ENCODE measurements around the gene NLGN1. TPM values are rescaled to one million over a fixed set of nuclear protein-coding genes. Genes with fewer than 3 reads are reported as not detected.
"Not testable (repeated sequence)": the region's sequence is repeated elsewhere in the genome, so short reads cannot be mapped to it uniquely, and the experiment has no call there.

NLGN1 gene
- total RNA-seq, 1 donor from 2014 or later, result 10.6 TPM

- DNase-seq (ENCODE audit: low spot score), result no peak
Measured at GRCh38 chr3:174219738-174220137, 822.2 kb downstream of the NLGN1 start.

GRCh38 chr3:174220775-174221554 is 823.4 kb downstream of the NLGN1 start:
- no peak for DNase-seq (ENCODE audit: low spot score)

DNA sequence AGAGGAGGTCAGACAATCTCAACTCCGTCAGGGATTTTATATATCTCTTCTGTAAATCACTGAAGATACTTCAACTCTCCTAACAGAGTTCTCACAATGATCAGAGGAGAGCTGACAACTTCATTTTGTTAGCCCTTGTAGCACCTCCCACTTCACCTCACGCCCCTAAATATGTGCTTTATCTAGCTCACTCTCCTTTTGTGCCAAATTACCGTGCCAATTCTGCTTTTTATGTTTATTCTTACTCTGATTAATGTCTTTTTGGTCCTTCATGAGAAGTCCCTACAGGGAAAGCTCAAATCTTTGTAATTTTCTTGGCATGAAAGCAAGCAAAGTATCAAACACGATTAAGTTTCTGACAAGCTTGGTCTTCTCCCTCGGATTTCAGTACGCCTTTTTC is 825.5 kb downstream of the NLGN1 start:
- no peak for DNase-seq (ENCODE audit: low spot score)

DNA sequence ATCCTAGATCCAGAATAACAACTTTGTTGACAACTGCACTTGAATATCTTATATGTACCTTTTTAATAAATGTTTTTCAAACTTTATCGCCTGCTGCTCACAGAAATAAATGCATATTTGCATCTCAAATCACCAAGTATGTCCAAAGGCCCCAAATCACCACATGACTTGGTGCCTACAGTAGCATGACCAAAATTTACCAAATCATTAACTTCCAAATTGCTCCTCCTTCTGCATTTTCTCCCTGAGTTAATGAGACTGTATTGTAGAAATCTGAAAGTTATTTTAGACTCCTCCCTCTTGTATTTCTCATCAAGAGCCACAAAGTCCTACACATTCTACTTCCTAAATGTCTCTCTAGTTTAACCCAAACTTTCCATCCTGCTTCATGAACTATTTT is 826.1 kb downstream of the NLGN1 start:
- DNase-seq (ENCODE audit: low spot score), result no peak

DNA sequence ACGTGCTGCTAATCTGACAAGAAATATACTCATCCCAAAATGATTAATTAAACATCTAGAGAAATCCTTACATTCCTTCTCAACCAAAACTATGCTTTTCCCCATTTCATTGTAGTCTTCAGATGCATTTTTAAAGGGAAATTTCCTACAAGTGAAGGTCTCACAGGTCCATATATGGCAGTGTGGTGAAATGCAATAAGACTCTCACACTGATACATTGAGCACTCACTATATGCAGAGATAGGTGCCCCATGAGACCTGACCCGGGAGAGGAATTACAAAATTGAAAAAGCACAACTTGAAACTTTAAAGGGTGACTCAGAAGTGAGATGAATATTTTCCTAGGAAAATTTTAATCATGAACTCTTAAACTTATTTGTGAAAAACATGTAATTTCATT is 832.4 kb downstream of the NLGN1 start:
- no peak for DNase-seq (ENCODE audit: low spot score)

- not testable (repeated sequence) for DNase-seq (ENCODE audit: low spot score)
Measured at GRCh38 chr3:174232028-174232657, 834.6 kb downstream of the NLGN1 start.

DNA sequence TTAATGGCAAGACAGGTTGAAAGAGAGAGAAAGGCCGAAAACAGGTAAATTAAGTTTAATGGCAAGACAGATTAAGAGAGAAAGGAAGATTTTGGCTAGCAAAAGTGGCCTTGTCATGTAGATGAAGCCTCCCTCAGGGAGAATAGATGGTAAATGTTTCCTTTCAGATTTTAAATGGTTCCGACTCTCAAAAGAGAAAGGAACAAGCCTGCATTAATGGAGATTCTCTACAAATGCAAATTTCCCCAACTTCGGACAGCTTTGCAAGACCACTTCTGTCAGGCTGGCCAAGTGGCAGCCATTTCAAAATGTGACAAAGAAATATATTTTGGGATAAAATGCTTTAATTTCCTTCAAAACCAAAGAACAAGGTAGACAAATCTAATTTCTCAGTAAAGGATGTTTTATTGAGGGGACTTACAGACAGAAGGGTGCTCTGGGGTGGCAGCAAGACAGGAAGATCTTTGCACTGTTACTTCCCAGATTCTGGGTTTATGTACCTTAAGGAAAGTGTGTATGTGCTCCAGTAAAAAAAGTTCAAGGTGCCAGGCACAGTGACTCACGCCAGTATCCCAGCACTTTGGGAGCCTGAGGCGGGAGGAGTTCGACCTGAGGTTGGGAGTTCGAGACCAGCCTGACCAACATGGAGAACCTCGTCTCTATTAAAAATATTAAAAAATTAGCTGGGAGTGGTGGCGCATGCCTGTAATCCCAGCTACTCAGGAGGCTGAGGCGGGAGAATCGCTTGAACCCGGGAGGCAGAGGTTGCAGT is 835.3 kb downstream of the NLGN1 start:
- DNase-seq (ENCODE audit: low spot score), result no peak

- DNase-seq (ENCODE audit: low spot score), result no peak
Measured at GRCh38 chr3:174233511-174233910, 836.0 kb downstream of the NLGN1 start.

GRCh38 chr3:174242311-174243041 is 844.9 kb downstream of the NLGN1 start:
- DNase-seq (ENCODE audit: low spot score), result no peak

GRCh38 chr3:174243171-174243570 is 845.6 kb downstream of the NLGN1 start:
- no peak for DNase-seq (ENCODE audit: low spot score)

- no peak for DNase-seq (ENCODE audit: low spot score)
Measured at GRCh38 chr3:174247687-174248152, 850.2 kb downstream of the NLGN1 start.

GRCh38 chr3:174251681-174252080 is 854.1 kb downstream of the NLGN1 start:
- no peak for DNase-seq (ENCODE audit: low spot score)

GRCh38 chr3:174253196-174253823 is 855.8 kb downstream of the NLGN1 start:
- no peak for DNase-seq (ENCODE audit: low spot score)

- DNase-seq (ENCODE audit: low spot score), result no peak
Measured at GRCh38 chr3:174253940-174254339, 856.4 kb downstream of the NLGN1 start.

- no peak for DNase-seq (ENCODE audit: low spot score)
Measured at GRCh38 chr3:174255454-174255853, 857.9 kb downstream of the NLGN1 start.

- no peak for DNase-seq (ENCODE audit: low spot score)
Measured at GRCh38 chr3:174266476-174266875, 868.9 kb downstream of the NLGN1 start.

- no peak for DNase-seq (ENCODE audit: low spot score)
Measured at GRCh38 chr3:174268061-174268460, 870.5 kb downstream of the NLGN1 start.

DNA sequence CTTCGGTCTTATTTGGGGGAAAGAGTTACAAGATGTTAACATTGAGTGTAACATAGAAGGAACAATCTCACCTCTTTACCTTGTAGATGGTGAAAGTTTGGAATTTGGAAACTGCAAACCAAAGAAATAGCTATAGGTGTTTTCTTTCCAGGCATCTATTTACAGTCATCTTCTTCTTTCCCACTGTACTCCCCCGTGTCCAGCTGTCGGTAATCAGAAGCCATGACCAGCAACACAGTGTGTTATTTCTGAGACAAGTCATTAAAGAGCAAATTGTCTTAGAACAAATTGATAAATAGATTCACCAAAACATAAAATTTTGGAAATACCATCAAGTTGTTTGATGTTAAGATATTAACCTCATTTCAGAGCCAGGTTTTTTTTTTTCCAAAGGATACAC is 871.0 kb downstream of the NLGN1 start:
- DNase-seq (ENCODE audit: low spot score), result no peak

- DNase-seq (ENCODE audit: low spot score), result no peak
Measured at GRCh38 chr3:174270841-174271240, 873.3 kb downstream of the NLGN1 start.

GRCh38 chr3:174275336-174275735 is 877.8 kb downstream of the NLGN1 start:
- DNase-seq (ENCODE audit: low spot score), result no peak

DNA sequence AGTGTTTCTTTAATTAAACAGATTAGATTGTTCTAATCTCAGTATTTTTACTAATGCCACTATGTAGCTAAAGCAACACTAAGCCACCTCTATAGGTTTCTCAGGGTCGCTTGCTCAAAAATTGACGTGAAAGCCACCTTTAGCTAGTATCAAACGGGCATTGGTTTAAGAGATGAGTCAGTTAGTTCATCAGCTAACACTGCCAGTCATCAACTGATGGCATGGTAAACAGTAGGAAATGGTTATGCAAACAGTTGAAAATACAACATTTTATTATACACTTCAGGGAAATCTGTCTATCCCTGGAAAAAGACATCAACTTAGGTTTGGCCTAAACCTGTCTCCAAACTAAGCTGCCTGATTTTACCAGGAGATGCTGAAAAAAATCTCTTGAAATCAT is 879.3 kb downstream of the NLGN1 start:
- no peak for DNase-seq (ENCODE audit: low spot score)

All from ureter (tissue), 1 donor.